CD4-positive, alpha-beta T cell treated with Interleukin-10 for 1 hour (primary cell): ENCODE data around the gene GPR15.

ENCODE experiments used
- DNase-seq: peaks from one replicate; pipeline ENCODE4 v3.0.0-alpha.2; 2020

The GPR15 gene

DNA sequence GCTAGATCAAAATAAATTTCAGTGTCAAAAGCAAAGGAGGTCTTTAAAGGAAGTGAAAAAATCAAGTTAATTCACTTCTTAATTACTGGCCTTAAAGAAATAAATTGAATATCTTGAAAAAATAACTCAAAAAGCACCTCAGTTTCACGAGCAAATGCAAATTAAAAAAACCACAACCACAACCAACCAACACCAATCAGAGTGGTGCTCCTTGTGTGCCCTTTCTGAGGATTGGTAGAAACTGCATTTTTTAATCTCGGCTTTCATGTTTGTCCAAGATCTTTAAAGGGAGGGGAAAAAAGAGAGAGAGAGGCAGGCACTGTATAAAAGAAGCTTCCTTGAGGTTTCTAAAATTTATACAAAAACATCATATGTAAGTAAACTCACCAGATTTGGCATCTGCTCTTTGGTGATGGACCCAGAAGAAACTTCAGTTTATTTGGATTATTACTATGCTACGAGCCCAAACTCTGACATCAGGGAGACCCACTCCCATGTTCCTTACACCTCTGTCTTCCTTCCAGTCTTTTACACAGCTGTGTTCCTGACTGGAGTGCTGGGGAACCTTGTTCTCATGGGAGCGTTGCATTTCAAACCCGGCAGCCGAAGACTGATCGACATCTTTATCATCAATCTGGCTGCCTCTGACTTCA lies at the start of gene GPR15:
TSS of gene GPR15 (plus strand) at position 357 of the 653 bp plus-strand sequence. CDS start at position 413, 56 bp downstream.
- no peak for DNase-seq

DNA sequence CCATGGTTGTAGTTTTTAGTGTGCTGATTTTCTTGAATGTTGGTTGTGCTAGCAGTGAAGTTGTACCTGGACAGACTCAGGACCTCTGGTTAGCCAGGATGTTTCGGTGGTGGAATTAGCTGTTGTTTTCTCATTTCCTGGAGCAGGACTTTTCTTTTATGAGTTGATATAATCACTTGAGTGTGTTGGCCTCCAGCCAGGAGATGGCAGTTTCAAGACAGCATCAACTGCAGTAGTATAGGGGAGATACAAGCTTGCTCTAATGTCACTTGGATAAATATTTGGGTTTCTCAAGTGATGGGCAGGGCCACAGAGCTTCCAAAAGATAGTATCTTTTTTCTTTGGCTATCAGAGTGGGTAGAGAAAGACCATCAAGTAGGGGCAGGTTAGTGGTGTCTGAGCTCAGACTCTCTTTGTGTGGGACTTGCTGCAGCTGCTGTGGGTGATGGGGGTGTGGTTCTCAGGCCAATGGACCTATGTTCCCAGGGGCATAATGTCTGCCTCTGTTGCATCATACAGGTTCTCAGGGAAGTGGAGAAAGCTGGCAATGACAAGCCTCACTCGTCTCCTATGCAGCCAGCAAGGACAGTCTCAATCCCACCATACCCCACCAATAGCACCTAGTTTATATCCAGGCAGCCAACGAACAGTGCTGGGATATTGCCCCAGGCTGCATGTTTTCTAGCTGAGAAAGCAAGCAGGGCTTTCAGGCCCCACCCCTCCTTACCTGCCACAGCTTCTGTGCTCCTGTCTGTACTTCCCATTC lies 48.9 kb upstream of the GPR15 start:
- DNase-seq: no peak

DNA sequence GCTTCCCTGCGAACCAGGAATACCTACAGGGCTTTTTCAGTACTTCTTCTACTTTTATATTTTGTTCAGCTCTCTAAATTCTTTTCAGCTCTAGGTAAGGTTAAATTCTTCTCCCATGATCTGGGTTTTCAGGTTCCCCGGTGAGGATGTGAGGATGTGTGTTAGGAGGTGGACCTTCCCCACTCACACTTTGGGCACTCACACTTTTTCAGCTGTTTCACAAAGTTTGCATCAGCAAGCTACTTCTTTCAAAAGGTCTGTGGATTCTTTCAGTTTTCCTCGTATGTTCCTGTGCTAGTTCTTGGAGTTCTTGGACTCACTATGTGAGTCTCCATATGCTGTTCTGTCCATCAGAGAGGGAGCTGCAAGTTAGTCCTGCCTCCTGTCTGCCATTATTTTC lies 48.2 kb upstream of the GPR15 start:
- DNase-seq: no peak

DNA sequence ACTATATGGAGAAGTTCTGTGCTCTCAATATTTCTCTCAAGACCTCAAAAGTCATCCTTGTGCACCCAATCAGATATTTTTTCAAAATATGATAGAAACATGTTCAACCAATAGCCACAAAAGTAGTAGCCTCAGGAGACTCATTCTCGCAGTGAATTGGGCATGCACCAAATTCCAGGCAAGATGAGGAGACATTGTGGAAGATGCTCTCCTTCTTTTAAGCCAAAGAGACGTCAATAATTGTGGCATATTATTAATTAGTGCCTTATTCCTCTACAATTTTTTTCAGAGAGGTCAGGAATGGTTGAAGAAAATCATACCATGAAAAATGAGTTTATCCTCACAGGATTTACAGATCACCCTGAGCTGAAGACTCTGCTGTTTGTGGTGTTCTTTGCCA lies 34.4 kb upstream of the GPR15 start, which contains the start of gene OR5K2:
TSS of gene OR5K2 (plus strand) at position 301 of the 400 bp plus-strand sequence. CDS start at position 301, 0 bp downstream.
- no peak for DNase-seq

DNA sequence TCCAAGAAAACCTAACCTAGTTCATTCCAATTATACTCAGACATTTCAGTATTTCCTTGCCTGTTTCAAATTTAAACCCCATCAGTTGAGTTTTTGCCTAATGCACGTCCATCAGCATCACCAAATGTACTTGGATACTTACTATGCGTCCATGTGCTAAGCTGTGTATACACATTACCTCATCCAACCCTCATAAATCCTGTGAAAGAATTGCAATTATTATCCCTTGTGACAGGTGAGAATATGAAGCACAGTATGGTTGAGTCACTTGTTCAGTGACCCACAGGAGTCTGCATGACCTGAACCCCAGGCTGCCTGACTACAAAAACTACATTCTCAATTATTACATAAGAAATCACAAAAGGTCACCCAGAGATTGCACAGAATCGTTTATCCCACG lies 31.8 kb upstream of the GPR15 start:
- DNase-seq: no peak

DNA sequence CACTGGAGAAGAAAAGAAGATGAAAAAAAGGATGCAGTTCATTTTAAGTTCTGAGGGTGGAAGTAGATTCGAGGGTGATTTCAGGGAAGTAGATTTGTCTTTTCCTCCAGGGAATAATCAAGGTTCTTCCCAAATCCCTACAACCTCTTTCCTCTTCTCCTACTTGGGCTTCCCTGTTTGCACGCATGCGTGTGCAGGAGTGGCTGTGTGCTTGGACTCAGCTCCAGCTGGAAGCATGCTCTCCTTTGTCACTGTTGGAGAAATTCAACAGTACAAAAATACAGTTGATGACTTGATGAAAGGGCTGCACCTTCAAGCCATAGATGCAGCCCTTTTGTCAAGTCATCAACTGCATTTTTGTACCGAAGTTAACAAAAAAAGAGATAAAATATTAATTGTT lies 30.5 kb upstream of the GPR15 start:
- DNase-seq: no peak

DNA sequence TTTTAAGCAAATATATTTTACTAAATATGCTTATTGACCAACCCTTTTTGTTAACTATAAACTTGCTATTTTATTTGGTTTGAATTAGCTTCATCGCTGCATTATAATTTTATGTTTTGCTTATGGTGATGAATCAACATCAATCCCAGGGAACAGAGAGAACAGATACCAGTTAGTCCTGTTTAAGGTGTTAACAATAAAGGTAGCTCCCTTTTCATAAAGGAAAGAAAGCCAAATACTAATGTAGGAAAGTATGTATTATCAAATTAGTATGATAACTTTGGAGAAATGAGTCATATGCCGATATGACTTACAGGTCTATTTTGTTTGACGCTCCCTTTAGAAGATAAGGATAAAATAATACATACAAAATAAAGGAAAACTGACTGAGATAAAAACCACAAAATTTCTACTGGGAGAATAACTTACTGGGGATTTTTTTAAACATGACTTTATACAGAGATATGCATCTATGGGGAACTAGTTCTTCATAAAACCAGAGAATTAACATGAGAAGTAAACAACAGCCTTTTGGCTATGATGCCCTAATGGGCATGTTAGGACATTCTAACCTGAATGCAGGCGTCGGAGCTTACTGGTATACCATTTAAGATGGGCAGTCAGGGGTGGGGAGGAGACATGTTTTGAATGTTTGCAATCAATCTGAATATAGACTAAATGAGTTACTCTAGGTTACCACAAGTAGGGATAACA lies 29.8 kb upstream of the GPR15 start:
- DNase-seq: no peak

DNA sequence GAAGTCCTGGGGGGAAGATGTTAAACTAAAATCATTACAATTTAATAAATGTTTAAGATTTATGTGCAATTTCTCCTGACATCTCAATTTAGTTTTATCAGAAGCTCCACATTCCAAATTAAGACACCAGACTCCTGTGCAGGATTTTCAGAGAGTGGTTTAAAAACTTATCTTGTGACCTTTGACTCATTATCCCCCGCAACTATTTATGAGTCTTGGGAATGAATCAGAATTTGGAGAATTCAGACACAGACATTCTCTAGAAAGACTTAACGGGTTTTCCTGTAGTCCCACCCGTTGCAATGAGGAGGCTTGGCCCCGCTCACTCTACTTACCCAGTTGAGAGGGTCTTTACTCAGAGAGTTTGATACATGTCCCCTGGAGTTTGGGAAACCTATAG lies 27.2 kb upstream of the GPR15 start:
- no peak for DNase-seq

DNA sequence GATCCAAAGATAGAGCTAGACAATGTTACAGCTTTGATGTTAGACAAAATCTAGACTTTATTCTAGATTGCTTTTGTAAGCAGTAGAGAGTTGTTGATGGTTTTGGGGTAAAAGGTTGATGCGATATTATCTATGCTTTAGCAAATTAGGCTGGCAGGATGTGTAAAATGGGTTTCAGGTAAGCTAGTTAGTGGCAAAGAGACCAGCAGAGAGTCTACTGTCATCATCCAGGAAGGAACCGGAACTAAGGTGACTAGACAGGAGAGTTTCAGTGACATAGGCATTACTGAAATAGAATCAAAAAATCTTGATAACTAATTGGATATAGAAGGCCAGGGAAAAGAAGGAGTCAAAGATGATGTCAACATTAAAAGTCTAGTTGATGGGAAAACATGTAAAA lies 23.2 kb upstream of the GPR15 start:
- DNase-seq: no peak

DNA sequence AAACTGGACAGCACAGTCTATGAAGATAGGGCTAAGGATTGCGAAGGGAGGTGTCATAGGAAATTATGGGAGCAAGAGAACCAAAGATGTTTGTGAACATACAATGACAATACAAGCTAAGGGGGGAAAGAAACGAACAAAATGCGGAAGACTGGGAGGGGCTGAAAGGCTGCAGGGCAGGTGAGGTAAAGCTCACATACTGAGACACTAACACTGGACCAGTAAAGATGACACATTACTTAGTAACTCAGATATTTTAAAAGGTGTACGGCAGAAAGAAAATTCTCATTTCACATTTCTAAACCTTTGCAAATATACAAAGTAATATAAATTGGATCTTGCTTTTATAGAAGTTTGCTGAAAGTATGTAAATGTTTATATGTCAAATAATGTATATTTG lies 19.2 kb upstream of the GPR15 start:
- no peak for DNase-seq

DNA sequence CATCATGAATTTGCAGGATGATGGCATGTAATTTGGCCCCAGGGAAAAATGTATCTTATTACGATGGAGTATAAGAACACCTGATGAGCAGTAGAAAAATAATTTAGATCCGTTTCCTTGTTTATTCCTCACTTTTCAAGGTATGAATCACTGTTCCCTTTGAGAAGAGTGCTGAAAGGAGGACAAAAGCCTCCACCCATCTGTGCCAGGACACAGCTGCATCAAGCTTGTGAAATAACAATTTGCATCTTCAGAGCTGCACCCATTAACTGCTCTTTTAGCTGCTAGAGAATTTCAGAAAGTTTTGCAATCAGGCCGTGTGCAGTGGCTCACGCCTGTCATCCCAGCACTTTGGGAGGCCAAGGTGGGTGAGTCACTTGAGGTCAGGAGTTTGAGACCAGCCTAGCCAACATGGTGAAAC lies 18.7 kb upstream of the GPR15 start:
- DNase-seq: no peak

DNA sequence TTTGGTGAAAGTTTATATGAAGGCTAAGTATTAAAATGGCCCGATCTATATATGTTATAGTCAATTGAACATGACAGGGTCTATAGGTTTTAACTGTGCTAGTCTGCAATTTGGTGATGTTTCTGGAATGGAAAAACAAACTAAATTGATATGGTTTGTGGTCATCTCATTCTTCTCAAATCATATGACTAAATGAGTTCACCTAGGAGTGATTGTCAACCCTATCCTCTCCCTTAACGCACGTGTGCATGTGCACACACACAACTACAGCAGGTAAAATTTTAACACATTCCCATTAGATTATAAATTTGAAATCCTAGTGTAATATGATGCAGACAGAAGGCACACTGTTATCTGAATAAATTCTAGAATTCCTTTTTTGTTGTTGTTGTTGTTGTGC lies 18.0 kb upstream of the GPR15 start:
- no peak for DNase-seq

DNA sequence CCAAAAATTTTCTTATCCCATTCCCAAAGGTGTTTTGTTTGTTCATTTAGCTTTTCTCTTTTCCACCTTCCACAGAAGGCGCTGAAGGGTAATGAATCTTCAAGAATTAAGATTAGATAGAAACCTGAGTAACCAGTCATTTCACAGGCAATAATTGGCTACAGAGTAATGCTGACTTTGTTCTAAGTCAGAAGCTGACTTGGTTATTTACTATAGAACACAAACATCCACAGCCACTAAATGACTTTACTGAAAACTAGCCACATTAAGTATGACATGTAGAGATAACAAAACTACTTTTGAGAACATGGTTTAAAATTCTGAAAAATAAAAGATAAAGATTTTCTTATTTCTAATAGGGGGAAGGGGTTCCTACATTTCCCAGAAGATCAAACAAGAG lies 16.8 kb upstream of the GPR15 start:
- no peak for DNase-seq

DNA sequence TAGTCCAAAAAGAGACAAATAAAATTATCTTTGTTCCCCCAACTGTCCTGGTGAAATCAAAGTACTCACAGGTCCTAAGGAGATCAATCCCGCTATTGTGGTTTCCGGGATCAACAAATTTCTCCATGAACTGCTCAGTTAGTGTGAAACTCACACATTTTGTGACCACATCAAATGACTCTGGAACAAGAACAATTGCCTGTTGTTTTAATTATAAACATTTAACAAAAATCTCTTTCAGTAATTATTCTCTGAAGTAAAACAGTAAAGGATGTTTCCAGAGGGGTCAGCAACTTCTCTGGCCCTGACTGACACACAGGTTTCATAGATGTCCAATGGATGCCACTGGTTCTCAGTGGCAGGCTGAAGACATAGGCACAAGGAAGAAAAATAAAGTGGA lies 13.0 kb upstream of the GPR15 start:
- no peak for DNase-seq

DNA sequence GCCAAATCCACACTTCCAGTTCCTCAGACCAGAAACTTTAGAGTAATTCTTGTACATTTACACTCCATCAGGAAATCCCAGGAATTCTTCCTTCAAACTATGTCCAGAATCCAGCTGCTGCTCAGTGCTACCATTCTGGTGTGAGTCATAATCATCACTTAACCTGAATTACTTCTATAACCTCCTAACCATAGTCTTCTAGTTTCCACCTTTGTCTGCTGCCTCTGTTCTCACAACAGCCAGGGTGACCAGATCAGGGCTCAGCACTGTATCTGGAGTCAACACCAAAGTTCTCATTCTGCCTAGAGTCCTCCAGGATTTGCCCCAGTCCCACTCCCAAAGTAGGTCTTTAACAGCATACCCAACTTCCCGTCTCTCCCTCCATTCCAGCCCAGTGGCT lies 12.4 kb upstream of the GPR15 start:
- no peak for DNase-seq

DNA sequence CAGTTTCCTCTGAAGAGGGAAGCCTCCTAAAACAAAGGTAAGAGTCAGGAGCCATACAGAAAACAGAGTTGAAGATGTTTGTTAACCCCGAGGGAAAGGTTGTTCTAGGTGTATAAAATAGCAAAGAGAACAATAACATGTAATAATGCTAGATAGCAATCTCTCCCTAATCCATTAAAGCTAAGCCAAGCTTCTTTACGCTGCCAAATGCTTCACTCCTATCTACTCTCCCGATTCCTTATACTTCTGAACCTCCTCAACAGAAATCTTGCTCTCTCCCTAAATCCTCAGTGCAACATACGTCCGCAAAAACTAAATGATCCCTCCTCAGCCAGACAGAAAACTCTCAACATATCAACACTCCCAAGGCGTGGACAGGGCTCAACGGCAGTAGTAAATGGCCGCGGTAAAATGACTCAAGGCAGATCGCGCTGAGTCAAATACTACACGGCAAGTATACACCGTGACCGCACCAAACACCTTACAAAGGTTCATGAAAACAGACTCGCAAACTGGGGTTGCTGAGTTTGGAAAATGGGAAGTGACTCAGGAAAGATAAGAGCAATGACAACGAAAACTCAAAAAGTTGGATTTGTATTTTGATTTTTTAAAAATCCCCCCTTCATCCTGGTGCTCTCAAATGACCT lies 9.8 kb upstream of the GPR15 start:
- peak; percentile 59 for DNase-seq

DNA sequence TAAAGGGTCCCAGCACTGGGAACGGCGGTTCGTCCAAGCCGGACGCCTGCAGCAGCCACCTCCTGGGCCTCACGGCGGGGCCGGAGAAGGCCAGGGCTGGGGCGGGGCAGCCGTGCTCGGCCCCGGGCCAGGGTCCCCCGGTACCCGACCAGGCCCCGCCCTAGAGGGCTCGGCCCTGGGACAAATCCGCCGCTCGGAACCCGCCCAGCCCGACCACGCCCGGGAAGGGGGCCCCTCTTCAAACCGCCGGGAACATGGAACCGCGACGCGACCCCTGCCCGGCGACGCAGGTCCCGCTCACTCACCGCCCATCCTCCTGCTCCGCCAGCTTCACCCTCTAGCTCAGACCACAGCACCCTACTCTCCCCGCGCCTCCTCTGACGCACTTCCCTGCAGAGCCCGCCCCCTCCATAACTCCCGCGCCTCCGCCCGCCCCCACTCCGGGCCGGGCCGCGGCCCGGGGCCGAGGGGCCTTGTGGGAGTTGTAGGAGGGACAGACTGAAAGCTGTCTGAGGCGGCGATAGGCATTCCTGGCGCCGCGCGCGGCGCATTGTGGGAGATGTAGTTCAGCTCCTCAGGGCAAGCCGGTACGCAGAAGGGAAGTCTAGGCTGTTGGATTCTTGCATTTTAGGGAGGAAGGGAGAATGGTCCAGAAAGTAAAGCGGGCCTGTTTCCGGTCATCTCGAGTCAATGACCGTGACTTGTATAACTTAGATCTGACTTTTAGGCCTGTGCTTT lies 9.1 kb upstream of the GPR15 start, which contains the start of gene CLDND1:
TSS of gene CLDND1 (minus strand) at position 359 of the 738 bp plus-strand sequence. CDS start 1,478 bp downstream, outside the sequence.
- peak; percentile 96 for DNase-seq

DNA sequence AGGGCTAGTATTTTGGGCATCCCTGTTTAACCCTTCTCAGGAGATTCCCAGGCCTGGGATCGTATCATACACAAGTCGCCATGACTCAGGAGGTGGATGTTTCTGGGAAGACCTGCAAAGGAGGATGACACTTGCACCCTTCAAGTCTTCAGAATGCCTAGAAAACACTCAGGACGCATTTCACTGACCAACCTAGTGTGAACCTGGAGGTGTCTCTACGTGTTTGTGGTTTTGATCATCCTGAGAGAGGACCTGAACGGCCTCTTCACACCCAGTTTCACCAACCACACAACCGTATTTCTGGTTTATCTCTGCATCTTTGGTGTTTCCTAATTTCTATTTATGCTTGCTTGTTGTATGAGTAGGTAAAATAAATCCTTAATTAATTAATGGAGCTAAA lies 6.3 kb upstream of the GPR15 start:
- DNase-seq: peak; percentile 30

DNA sequence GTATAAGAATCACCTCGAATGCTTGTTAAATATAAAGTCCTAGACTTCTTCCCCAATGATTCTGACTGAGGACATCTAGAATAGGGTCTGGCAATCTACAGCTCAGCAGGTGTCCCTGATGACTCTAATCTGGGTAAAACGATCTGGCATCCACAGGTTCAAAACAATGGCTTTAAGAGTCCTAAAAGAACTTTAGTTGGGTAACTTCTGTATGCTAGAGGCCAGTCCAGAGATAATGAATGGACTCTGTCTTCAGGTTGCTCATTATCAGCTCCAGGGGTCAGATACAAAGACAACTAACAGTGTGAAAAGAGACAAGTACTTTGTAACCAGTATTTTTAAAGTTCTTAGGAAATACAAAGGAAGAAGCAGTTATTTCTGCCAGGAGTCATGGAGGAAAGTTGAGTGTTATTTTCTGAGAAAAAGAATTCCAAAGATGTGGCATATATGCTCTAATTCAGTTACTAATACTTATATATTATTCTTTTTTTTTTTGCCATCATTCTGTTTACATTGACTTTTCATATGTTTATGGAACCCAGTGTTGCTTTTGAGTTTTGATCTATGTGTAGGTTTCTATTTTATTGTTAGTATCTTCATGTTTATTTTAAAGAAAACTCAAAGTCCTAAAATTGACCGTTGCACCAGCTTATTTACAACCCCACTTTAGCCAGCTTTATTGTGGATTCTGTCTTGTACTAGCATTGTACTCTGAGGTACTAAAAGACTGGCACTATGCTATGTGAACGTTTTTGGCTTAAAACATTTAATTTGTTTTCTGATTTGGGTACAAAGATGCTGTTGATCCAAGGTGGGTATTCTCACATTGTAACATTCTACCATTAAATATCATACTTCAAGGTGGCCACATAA lies 3.1 kb upstream of the GPR15 start:
- no peak for DNase-seq

DNA sequence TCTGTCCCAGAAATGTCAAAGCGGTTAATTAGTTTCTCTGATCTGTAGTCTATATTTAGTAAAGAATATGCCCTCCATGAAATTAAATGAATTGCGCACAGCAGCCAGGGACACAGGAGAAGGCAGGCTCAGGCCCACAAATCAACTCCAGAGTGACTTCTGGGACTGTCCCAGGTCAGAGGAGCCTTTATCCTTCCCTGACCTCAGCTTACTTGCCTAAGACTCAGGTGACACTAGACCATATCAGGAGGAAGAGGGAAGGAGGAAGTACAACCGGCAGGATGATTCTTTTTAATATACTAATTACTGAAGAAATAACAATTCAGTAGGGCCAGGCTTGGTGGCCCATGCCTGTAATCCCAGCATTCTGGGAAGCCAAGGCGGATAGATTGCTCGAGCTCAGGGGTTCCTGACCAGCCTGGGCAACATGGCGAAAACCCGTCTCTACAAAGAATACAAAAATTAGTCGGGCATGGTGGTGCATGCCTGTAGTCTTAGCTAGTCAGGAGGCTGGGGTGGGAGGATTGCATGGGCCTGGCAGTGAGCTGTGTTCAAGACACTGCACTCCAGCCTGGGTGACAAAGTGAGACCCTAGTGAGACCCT lies 1.8 kb upstream of the GPR15 start:
- DNase-seq: no peak

DNA sequence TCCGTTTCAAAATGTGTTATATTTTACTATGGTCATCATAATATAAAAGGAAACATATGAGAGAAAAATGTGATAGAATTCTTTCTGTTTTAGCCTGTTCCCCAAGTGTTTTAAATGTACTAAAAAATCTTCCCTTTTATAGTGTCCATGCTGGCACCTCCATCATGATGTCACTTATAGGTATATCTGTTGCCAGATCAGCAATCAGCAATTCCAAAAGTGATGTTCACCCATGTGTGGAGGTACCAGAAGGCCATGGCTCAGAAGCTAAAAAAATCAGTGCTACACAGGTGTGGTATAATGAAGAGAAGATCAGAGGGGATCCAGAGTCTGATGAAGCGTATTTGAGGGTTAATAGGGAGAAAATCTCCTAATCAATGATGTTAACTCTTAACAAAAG lies 1.1 kb upstream of the GPR15 start:
- no peak for DNase-seq
